Nephron progenitor cell (in vitro differentiated cells): ENCODE data around the gene TEX28.
A peak's percentile ranks its signal among the peaks of the same experiment; 100 is the strongest.
"Not testable (repeated sequence)": the region's sequence is repeated elsewhere in the genome, so short reads cannot be mapped to it uniquely, and the experiment has no call there.

ENCODE experiments used
- DNase-seq: peaks from one replicate; pipeline ENCODE4 v3.0.0; 2021
- H3K27ac Mint-ChIP-seq: 2 replicates; pipeline ENCODE4 v1.8.0; 2021; ENCODE audit warnings: mild to moderate bottlenecking, moderate library complexity, mixed read lengths
- H3K27me3 Mint-ChIP-seq: 2 replicates; pipeline ENCODE4 v1.8.0; 2021; ENCODE audit warnings: mild to moderate bottlenecking, low read depth, mixed read lengths; ENCODE audit not compliant: poor library complexity
- H3K36me3 Mint-ChIP-seq: 2 replicates; pipeline ENCODE4 v1.8.0; 2021; ENCODE audit warnings: low read depth, mixed read lengths
- H3K4me1 Mint-ChIP-seq: 2 replicates; pipeline ENCODE4 v1.8.0; 2021; ENCODE audit warnings: mixed read lengths
- H3K4me3 Mint-ChIP-seq: 2 replicates; pipeline ENCODE4 v1.8.0; 2021; ENCODE audit warnings: mild to moderate bottlenecking, moderate library complexity, mixed read lengths
- H3K9me3 Mint-ChIP-seq: 2 replicates; pipeline ENCODE4 v1.8.0; 2021; ENCODE audit warnings: mild to moderate bottlenecking, moderate library complexity, mixed read lengths
- TF ChIP-seq, protein P1 (sequence below): fragments of 200-600 bp; sonication (generic); IDR thresholded peaks from 2 replicates; pipeline ENCODE4 v1.5.0; 2021; ENCODE audit warnings: antibody characterized with exemption

Gene TEX28

DNA sequence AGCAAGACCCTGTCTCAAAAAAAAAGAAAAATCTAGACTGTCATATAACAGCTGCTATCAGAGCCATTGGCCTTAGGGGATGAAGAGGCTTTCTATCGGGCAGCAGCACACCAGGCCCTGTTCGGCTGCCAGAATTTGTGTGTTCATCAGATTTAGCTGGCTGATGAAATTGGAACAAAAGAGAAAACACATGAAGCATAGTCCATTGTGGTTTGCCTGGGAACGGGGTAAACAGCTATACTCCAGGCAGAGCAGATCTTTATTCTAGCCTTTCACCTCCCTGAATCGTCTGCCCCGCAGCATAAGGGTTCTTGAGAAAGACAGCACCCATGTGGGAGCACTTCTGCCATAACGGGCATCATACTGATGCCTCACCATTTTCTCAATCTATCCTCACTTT, 12.3 kb upstream of the TEX28 start:
- Mint-ChIP-seq H3K4me3 (no peak overlapping the region), H3K4me1 (peaks cover 62% of the 10 kb centered on the region), H3K27me3 (peaks cover 4% of the 10 kb centered on the region), H3K27ac (no peak overlapping the region), H3K9me3 (peaks cover 73% of the 10 kb centered on the region), H3K36me3 (no peaks in the 10 kb centered on the region)
- TF ChIP-seq, protein P1, sequence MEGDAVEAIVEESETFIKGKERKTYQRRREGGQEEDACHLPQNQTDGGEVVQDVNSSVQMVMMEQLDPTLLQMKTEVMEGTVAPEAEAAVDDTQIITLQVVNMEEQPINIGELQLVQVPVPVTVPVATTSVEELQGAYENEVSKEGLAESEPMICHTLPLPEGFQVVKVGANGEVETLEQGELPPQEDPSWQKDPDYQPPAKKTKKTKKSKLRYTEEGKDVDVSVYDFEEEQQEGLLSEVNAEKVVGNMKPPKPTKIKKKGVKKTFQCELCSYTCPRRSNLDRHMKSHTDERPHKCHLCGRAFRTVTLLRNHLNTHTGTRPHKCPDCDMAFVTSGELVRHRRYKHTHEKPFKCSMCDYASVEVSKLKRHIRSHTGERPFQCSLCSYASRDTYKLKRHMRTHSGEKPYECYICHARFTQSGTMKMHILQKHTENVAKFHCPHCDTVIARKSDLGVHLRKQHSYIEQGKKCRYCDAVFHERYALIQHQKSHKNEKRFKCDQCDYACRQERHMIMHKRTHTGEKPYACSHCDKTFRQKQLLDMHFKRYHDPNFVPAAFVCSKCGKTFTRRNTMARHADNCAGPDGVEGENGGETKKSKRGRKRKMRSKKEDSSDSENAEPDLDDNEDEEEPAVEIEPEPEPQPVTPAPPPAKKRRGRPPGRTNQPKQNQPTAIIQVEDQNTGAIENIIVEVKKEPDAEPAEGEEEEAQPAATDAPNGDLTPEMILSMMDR: no peak
- no peak for DNase-seq

DNA sequence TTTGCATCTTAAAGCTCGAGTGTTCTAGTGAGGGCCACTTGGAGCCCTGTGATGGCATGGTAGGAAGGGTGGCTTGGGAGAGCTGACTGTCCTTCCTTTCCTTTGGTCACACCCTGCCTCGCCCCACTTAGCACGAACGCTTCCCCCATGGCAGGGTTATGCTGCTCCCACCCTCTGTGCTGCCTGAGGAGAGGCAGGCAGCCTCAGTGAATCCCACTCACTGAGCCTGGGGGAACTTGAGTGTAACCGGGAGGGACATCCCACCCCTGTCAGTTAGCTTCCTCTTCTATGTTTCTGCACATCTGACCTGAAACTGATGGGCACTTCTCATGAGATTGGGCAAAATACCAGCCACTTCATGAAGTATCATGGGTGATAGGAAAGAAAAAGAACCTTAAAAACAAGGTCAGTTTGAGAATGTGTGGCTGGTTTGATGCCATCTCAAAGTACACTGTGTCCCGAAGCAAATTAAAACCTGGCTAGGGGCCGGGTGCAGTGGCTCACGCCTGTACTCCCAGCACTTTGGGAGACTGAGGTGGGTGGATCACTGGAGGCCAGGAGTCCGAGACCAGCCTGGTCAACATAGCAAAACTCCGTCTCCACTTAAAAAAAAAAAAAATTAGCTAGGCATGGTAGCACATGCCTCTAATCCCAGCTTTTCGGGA, 10.7 kb upstream of the TEX28 start:
- no peak for DNase-seq
- no peaks in the 10 kb centered on the region for H3K36me3 Mint-ChIP-seq
- peaks cover 68% of the 10 kb centered on the region for H3K9me3 Mint-ChIP-seq
- H3K27ac Mint-ChIP-seq: no peak overlapping the region
- H3K4me3 Mint-ChIP-seq: peak overlapping the region; percentile 32
- TF ChIP-seq, protein P1: no peak
- peaks cover 49% of the 10 kb centered on the region for H3K4me1 Mint-ChIP-seq
- no peaks in the 10 kb centered on the region for H3K27me3 Mint-ChIP-seq

GRCh38 chrX:154304846-154305245, 9.9 kb upstream of the TEX28 start:
- peaks cover 67% of the 10 kb centered on the region for H3K9me3 Mint-ChIP-seq
- peaks cover 46% of the 10 kb centered on the region for H3K4me1 Mint-ChIP-seq
- H3K4me3 Mint-ChIP-seq: no peak overlapping the region

GRCh38 chrX:154303476-154303875, 8.6 kb upstream of the TEX28 start:
- no peaks in the 10 kb centered on the region for H3K27me3 Mint-ChIP-seq
- H3K4me3 Mint-ChIP-seq: no peak overlapping the region
- H3K36me3 Mint-ChIP-seq: no peaks in the 10 kb centered on the region
- peaks cover 69% of the 10 kb centered on the region for H3K9me3 Mint-ChIP-seq
- DNase-seq: no peak
- TF ChIP-seq, protein P1: no peak
- peaks cover 40% of the 10 kb centered on the region for H3K4me1 Mint-ChIP-seq
- no peak overlapping the region for H3K27ac Mint-ChIP-seq

More at GRCh38 chrX:154304846-154305245, 9.9 kb upstream of the TEX28 start:
- no peak for DNase-seq
- no peak overlapping the region for H3K27ac Mint-ChIP-seq
- TF ChIP-seq, protein P1: no peak
- H3K36me3 Mint-ChIP-seq: no peaks in the 10 kb centered on the region
- no peaks in the 10 kb centered on the region for H3K27me3 Mint-ChIP-seq

GRCh38 chrX:154302998-154303397, 8.1 kb upstream of the TEX28 start:
- H3K27me3 Mint-ChIP-seq, H3K4me3 Mint-ChIP-seq, H3K27ac Mint-ChIP-seq, H3K36me3 Mint-ChIP-seq, DNase-seq: not testable (repeated sequence)
- peaks cover 35% of the 10 kb centered on the region for H3K4me1 Mint-ChIP-seq
- H3K9me3 Mint-ChIP-seq: peaks cover 69% of the 10 kb centered on the region

DNA sequence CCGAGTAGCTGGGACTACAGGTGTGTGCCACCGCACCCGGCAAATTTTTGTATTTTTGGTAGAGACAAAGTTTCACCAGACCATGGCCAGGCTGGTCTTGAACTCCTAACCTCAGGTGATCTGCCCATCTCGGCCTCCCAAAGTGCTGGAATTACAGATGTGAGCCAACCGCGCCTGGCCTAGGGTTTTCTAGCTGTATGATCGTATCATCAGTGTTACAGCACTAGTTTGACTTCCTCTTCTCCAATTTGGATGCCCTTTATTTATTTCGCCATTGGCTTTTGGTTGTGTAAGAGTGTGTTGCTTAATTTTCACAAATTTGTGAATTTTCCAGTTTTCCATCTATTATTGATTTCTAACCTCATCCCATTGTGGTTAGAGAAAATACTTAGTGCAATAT, 5.9 kb upstream of the TEX28 start:
- Mint-ChIP-seq H3K36me3 (no peaks in the 10 kb centered on the region), H3K27me3 (peaks cover 3% of the 10 kb centered on the region), H3K4me1 (peaks cover 24% of the 10 kb centered on the region), H3K9me3 (peaks cover 72% of the 10 kb centered on the region), H3K4me3 (no peak overlapping the region), H3K27ac (no peak overlapping the region)
- TF ChIP-seq, protein P1: no peak
- no peak for DNase-seq
